HUES48 (cell line): ENCODE results near the gene HCST.
A peak's percentile ranks its signal among the peaks of the same experiment; 100 is the strongest.

ENCODE experiments used
- H3K27ac ChIP-seq: one replicate; pipeline ENCODE4 v1.7.0; 2013; ENCODE audit warnings: low read depth, low read length, inconsistent platforms
- H3K27me3 ChIP-seq: 2 replicates; pipeline ENCODE4 v1.6.1; 2013; ENCODE audit warnings: mild to moderate bottlenecking, low read length; ENCODE audit not compliant: control insufficient read depth, insufficient read depth
- H3K36me3 ChIP-seq: 2 replicates; pipeline ENCODE4 v1.6.1; 2013; ENCODE audit warnings: low read length; ENCODE audit not compliant: control insufficient read depth, insufficient read depth
- H3K4me1 ChIP-seq: 2 replicates; pipeline ENCODE4 v1.6.1; 2013; ENCODE audit warnings: mild to moderate bottlenecking, low read length; ENCODE audit not compliant: control insufficient read depth, insufficient read depth
- H3K4me3 ChIP-seq: 2 replicates; pipeline ENCODE4 v1.5.1; 2013; ENCODE audit warnings: mild to moderate bottlenecking, low read depth, low read length
- H3K9ac ChIP-seq: 2 replicates; pipeline ENCODE4 v1.6.1; 2013; ENCODE audit warnings: mild to moderate bottlenecking, low read depth, low read length, moderate library complexity
- H3K9me3 ChIP-seq: 2 replicates; pipeline ENCODE4 v1.6.1; 2013; ENCODE audit warnings: low read length; ENCODE audit not compliant: control insufficient read depth, insufficient read depth

HCST gene

DNA sequence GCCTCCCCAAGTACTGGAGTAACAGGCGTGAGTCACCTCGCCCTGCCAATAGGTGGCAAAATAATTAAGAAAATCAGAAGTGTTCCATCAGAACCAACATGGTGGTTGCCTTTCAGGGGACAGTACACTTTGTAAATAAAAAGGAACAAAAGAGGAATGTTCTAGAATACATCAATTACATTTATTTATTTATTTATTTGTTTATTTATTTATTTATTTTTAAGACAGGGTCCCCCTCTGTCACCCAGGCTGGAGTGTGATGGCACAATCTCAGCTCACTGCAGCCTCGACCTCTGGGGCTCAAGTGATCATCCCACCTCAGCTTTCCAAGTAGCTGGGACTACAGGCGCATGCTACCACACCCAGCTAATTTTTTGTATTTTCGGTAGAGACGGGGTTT, 18.7 kb downstream of the HCST start:
- Histone ChIP-seq H3K9me3 (no peaks in the 10 kb centered on the region), H3K27me3 (no peaks in the 10 kb centered on the region)

DNA sequence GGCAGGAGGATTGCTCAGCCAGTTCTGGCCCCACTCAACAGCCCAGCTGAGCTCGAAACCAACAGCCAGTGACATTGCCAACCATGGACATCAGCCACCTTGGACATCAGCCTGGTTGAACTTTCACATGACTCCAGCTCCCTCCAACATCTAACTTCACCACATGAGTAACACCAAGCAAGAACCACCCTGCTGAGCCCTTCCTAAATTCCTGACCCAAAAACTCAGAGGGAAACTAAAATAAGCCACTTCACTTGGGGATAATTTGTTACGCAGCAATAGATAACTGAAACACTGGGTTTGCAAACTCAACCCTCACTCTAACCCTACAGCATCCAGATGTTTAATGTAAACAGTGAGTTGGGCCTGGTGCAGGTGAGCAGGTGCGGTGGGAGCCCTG, 23.2 kb downstream of the HCST start:
- H3K4me1 ChIP-seq, result no peaks in the 10 kb centered on the region

More for the DNA sequence above, 18.7 kb downstream of the HCST start:
- Histone ChIP-seq H3K4me3 (no peak overlapping the region), H3K4me1 (no peaks in the 10 kb centered on the region), H3K36me3 (no peaks in the 10 kb centered on the region), H3K9ac (no peak overlapping the region), H3K27ac (no peak overlapping the region)

DNA sequence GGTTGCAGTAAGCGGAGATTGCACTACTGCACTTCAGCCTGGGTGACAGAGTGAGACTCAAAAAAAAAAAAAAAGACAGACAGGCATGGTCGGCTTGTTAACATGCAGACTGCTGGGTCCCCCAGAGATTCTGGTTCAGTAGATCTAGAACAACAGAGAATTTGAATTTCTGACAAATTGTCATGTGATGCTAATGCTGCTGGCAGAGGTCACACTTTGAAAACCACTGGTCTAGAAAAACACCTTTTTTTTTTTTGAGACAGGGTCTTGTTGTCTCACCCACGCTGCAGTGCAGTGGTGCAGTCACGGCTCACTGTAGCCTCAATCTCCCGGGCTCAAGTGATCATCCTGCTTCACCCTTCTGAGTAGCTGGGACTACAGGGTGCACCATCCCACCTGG, 26.2 kb downstream of the HCST start:
- H3K4me3 ChIP-seq, result no peak overlapping the region
- peaks cover 7% of the 10 kb centered on the region; the same call in 1 of the 2 replicates for H3K4me1 ChIP-seq
- no peaks in the 10 kb centered on the region for H3K36me3 ChIP-seq
- H3K9me3 ChIP-seq, result no peaks in the 10 kb centered on the region
- no peak overlapping the region for H3K27ac ChIP-seq
- no peak overlapping the region for H3K9ac ChIP-seq
- no peaks in the 10 kb centered on the region for H3K27me3 ChIP-seq

More for the DNA sequence above, 23.2 kb downstream of the HCST start:
- Histone ChIP-seq H3K27me3 (no peaks in the 10 kb centered on the region), H3K9me3 (no peaks in the 10 kb centered on the region), H3K4me3 (no peak overlapping the region), H3K36me3 (no peaks in the 10 kb centered on the region), H3K9ac (no peak overlapping the region), H3K27ac (no peak overlapping the region)

DNA sequence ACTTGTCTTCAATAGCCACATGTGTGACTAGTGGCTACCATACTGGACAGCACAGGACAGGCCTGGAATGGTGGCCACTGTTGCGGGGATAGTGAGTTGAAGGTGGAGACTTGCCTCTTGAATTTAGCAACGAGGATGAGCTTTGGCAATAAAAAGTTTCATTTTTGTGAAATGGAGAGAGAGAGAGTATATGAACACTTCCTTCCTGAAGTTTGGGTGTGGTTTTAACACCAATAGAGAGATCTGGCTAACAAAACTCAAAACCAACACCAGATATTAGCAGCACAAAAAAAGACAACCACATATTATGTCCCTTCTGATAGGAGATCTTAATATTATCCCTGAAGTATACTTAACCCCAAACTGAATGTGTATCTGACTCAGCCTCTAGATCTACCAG, 27.5 kb downstream of the HCST start:
- H3K27ac ChIP-seq, result no peak overlapping the region
- no peaks in the 10 kb centered on the region for H3K9me3 ChIP-seq
- H3K4me3 ChIP-seq, result no peak overlapping the region
- no peaks in the 10 kb centered on the region for H3K27me3 ChIP-seq
- H3K36me3 ChIP-seq, result no peaks in the 10 kb centered on the region
- H3K9ac ChIP-seq, result no peak overlapping the region
- H3K4me1 ChIP-seq, result peaks cover 7% of the 10 kb centered on the region; the same call in 1 of the 2 replicates

DNA sequence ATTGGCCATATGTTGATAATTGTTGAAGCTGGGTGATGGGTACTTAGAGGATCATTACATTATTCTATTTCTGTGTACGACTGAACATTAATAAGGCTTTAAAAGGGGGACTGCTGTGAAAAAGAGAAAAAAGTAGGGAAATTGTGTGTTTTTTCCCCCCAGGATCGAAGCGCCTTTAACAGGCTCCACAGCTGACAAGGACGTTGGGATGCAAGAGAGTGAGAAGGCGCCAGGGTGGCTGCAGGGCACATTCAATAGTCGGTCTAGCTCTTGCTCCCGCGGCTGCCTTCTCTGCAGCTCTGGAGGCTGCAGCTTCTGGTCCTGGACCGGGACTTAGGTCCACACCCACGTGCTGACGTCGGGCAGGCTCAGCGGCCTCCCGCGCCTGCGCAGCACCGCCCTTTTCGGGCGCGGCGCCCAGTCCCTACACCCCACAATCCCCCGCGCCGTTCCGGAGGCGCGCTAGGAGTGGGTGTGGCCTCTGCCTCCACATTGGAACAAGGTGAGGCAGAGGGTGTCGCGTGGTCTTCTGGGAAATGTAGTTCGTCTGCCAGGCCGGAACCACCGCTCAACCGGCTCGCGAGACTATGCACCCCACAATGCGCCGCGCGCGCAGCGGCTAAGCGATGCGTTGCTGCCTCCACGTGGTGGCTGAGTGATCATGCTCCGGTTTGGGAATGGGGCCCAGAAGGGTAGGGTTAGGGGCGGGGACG, 29.0 kb downstream of the HCST start:
- Histone ChIP-seq H3K27me3 (no peaks in the 10 kb centered on the region), H3K9me3 (no peaks in the 10 kb centered on the region), H3K4me3 (peak overlapping the region; percentile 56), H3K36me3 (no peaks in the 10 kb centered on the region), H3K4me1 (peaks cover 14% of the 10 kb centered on the region), H3K9ac (no peak overlapping the region), H3K27ac (peak overlapping the region; percentile 66)

DNA sequence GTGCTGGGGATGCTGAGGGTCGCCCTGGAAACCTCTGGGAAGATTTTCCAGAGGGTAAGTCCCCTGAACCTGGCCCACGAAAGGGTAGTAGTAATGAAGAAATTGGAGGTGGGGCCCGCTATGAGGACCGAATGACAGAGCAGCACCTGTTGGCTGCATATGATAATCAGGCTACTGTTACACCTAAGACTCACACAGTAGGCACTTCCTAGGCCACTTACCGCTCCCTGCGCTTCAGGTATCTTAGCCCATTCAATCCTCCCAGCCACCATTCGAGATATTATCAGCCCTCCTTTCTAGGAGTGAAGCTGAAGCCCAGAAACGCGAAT, 29.5 kb downstream of the HCST start:
- H3K27ac ChIP-seq, result peak overlapping the region; percentile 71
- H3K4me1 ChIP-seq, result peaks cover 14% of the 10 kb centered on the region
- peak overlapping the region; percentile 12 for H3K4me3 ChIP-seq
- H3K27me3 ChIP-seq, result no peaks in the 10 kb centered on the region
- H3K9me3 ChIP-seq, result no peaks in the 10 kb centered on the region
- H3K36me3 ChIP-seq, result no peaks in the 10 kb centered on the region
- H3K9ac ChIP-seq, result no peak overlapping the region

DNA sequence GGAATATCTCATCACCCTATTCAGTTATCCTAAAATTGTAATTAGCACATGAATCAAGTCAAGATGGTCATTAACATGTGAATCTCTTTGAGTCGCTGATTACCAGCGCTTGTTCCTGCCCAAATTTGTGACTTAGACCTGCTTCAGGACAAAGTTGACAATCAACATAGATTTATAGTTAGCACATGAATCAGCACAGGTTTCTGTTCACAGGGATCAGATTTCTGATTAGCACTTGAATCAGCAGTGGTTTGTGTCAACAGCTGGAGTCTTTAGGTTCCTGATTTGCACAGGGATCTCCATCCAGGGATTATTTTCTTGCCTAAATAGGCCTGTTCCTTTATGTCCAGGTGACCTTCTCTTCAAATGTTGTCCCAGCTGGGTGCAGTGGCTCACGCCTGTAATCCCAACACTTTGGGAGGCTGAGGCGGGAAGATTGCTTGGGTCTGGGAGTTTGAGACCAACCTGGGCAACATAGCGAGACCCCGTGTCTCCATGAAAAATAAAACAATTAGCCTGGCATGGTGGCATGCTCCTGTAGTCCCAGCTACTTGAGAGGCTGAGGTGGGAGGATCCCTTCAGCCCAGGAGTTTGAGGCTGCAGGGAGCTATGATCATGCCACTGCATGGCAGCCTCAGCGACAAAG, 30.1 kb downstream of the HCST start:
- peak overlapping the region; percentile 71 for H3K27ac ChIP-seq
- no peaks in the 10 kb centered on the region for H3K9me3 ChIP-seq
- H3K4me3 ChIP-seq, result peak overlapping the region; percentile 12
- H3K4me1 ChIP-seq, result peaks cover 14% of the 10 kb centered on the region
- H3K36me3 ChIP-seq, result no peaks in the 10 kb centered on the region
- H3K27me3 ChIP-seq, result no peaks in the 10 kb centered on the region
- H3K9ac ChIP-seq, result no peak overlapping the region

DNA sequence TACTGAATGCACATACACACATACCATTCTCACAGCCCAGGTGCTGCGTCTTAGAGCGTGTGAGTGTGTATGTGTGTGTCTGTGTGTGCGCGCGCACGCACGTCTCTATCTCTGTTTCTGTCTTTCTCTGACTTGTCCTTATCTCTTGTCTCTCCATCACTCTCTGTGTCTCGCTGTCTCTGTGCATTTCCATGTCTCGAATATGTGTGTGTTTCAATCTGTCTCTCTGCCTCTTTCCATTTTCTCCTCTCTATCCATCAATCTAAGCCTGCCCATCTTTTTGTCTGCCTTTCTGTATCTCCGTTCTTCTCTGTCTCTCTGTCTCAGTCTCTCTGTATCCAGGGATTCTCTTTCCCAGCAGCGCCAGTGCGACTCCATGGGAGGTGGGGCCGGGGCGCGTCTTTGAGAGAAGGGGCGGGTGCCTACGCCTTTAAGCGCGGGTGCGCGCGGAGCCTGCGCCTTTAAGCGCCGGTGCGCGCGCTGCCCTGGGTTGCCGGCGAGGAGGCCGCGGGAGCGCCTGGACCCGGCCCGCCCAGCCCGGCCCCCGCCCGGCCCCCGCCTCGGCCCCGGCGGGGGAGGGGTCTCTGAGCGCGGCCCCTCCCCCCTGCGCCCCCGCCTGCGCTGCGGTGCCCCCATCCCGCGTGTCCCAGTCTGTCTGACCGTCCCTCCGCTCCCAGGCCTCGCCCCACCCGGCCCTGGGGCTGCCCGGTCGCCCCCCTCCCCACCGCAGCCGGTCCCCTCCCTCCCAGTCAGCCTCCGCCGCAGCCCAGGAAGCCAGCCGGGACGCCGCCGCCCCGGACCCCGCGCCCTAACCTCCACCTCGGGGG, 33.8 kb downstream of the HCST start, which contains the start of gene LRFN3:
Gene LRFN3, plus strand, starts transcription at position 464 of the 827 bp plus-strand sequence. CDS start 3,052 bp downstream, outside the sequence.
- no peaks in the 10 kb centered on the region for H3K27me3 ChIP-seq
- H3K4me3 ChIP-seq, result peak within 1 kb of the TSS; percentile 76
- H3K27ac ChIP-seq, result no peak within 1 kb of the TSS
- no peaks in the 10 kb centered on the region for H3K9me3 ChIP-seq
- peaks cover 19% of the 10 kb centered on the region for H3K4me1 ChIP-seq
- H3K36me3 ChIP-seq, result peaks cover 16% of the 10 kb centered on the region; the same call in 1 of the 2 replicates
- 0 out of 2 replicates have a peak within 1 kb of the TSS, but pooled peaks have one; percentile 38 for H3K9ac ChIP-seq

DNA sequence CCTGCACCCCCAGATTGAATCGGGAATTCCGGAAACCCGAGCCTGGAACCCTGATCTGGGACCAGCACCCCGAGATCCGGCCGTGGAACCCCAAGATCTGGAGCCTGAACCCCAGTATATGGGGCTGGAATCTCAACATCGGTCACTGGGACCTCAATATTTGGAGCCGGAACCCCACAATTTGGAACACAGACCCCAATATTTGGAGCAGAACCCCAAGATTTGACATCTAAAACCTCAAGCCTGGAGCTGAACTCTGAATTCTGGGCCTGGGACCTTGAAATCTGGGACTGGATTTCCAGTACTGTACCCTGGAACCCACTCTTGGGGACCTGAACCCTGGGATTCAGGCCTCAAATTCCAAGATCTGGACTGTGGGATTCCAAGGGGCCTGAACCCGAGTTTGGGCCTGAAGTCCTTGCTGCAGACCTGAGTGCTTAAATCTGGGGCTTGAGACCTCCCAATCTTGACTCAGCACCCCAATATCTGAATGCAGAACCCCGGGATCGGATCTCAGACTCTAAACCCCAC, 34.5 kb downstream of the HCST start:
- H3K4me1 ChIP-seq, result peaks cover 19% of the 10 kb centered on the region
- peak overlapping the region; percentile 76 for H3K4me3 ChIP-seq
- H3K9ac ChIP-seq, result 0 out of 2 replicates have a peak overlapping the region, but pooled peaks have one; percentile 38
- no peaks in the 10 kb centered on the region for H3K27me3 ChIP-seq
- no peaks in the 10 kb centered on the region for H3K9me3 ChIP-seq
- peaks cover 16% of the 10 kb centered on the region; the same call in 1 of the 2 replicates for H3K36me3 ChIP-seq
- H3K27ac ChIP-seq, result no peak overlapping the region

DNA sequence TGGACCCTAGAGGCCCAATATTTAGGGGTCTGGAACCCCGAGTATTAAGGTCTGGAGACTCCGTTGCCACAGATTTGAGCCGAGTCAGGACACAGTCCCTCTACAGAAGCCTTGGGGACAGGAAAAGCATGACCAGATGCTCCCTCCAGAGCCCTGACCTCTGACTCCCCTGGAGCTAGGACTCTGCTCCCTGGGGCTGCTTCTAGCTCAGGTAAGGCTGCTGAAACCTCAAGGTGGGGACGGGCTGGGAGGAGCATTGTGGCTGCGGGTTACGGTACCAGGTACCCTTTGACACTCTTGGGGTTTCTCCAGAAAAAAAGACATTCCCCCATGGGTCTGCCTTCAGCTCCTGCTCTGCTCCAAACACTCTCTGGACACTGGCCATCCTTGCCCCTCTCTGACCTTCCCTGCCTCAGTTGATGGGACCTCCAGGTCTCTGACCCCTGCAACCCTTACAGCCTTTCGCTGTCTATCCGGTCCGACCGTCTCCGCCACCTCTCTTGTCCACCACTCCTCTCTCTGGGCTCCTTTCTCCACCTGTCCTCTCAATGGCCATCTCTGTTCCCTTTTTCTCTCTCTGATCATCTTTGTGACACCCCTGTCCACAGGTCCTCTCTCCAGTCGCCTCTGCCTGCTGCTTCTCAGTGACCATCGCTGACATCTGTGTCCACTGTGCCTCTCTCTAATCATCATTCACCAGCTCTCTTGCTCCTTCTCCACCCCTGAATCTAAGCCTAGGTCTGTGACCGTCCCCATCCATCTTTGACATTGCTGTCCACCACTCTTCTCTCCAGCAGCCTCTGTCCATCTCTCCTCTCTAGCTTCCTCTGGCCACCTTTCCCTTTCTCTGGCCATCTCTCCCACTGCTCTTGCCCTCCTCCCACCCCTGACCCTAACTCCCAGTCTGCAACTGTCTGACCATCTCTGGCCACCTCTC, 35.3 kb downstream of the HCST start:
- Histone ChIP-seq H3K9ac (no peak overlapping the region), H3K4me1 (peaks cover 14% of the 10 kb centered on the region), H3K27me3 (no peaks in the 10 kb centered on the region), H3K36me3 (peaks cover 19% of the 10 kb centered on the region; the same call in 1 of the 2 replicates), H3K27ac (no peak overlapping the region), H3K9me3 (no peaks in the 10 kb centered on the region), H3K4me3 (peak overlapping the region; percentile 76)
